SJSA1 (cell line): Measurements from ENCODE around the gene GRID2IP. TPM values are rescaled to one million over a fixed set of nuclear protein-coding genes. Genes with fewer than 3 reads are reported as not detected.
A peak's percentile ranks its signal among the peaks of the same experiment; 100 is the strongest.

Experiments used
- DNase-seq, 2 experiments: peaks; one replicate each; pipeline ENCODE4 v3.0.0-alpha.2; 2015 to 2020; ENCODE audit warnings: low spot score in 2 of 2, low read depth in 1 of 2
- H3K27ac ChIP-seq: fragments of 250-450 bp; sonication (Bioruptor Pico); 2 replicates; pipeline ENCODE4 v1.5.1; 2020; ENCODE audit warnings: mild to moderate bottlenecking, moderate library complexity
- H3K27me3 ChIP-seq: fragments of 250-450 bp; sonication (Bioruptor Pico); replicated peaks from 2 replicates; pipeline ENCODE4 v1.5.1; 2020; ENCODE audit warnings: mild to moderate bottlenecking, moderate library complexity
- H3K36me3 ChIP-seq: fragments of 250-450 bp; sonication (Bioruptor Pico); 2 replicates; pipeline ENCODE4 v1.5.1; 2020; ENCODE audit warnings: mild to moderate bottlenecking
- H3K4me1 ChIP-seq: fragments of 250-450 bp; sonication (Bioruptor Pico); replicated peaks from 2 replicates; pipeline ENCODE4 v1.6.1; 2021; ENCODE audit warnings: mild to moderate bottlenecking
- H3K4me3 ChIP-seq: fragments of 250-450 bp; sonication (Bioruptor Pico); 2 replicates; pipeline ENCODE4 v1.5.1; 2020; ENCODE audit warnings: mild to moderate bottlenecking
- H3K9me3 ChIP-seq: fragments of 250-450 bp; sonication (Bioruptor Pico); replicated peaks from 2 replicates; pipeline ENCODE4 v1.5.1; 2020; ENCODE audit warnings: mild to moderate bottlenecking
- total RNA-seq: library from RNA; depleted of rRNA; stranded (reverse); fragments of >200 nt; shearing (Covaris generic); gene quantifications from 2 replicates; pipeline ENCODE4 v1.2.3, GENCODE V29; 2014

Gene GRID2IP
- total RNA-seq, 1 experiment from 2014 or later, result not detected

DNA sequence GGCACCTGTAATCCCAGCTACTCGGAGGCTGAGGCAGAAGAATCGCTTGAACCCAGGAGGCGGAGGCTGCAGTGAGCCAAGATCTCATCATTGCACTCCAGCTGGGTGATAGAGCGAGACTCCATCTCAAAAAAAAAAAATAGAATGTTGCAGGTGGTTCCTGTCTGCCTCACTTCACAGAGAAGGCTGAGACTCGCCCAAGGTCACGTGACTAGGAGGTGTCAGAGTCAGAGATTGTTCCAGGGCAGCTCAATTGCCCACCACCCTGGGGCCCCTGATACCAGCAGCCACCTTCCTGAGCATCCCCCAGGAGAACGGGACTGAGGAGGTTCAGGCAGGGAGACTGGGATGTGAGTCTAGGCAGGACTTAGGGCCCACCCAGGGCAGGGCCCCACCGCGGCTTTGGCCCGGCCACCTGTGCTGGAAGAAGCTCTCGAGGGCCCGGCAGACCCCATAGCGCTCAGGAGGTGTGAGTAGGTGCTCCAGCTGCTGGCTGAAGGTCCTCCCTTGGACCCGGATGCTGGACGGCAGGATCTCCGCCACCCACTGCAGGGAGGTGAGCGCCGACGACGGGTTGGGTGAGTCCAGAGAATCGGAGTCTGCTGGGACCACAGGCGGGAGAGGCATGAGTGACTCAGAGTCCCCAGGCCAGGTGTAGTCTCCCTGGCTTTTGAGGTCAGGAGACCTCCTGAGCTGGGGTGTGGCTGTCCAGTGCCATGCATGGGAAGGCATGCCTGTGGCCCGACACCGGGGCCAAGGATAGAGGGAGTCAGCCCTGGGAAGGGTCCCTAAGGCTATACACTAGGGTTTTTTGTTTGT lies 30.9 kb downstream of the GRID2IP start:
- Histone ChIP-seq H3K9me3 (no peaks in the 10 kb centered on the region), H3K36me3 (no peaks in the 10 kb centered on the region), H3K4me1 (0 out of 2 replicates have a peak, but pooled peaks cover 3% of the 10 kb centered on the region), H3K27me3 (peaks cover 1% of the 10 kb centered on the region; the same call in 1 of the 2 replicates), H3K27ac (no peak overlapping the region), H3K4me3 (no peak overlapping the region)
- DNase-seq, result no peak

DNA sequence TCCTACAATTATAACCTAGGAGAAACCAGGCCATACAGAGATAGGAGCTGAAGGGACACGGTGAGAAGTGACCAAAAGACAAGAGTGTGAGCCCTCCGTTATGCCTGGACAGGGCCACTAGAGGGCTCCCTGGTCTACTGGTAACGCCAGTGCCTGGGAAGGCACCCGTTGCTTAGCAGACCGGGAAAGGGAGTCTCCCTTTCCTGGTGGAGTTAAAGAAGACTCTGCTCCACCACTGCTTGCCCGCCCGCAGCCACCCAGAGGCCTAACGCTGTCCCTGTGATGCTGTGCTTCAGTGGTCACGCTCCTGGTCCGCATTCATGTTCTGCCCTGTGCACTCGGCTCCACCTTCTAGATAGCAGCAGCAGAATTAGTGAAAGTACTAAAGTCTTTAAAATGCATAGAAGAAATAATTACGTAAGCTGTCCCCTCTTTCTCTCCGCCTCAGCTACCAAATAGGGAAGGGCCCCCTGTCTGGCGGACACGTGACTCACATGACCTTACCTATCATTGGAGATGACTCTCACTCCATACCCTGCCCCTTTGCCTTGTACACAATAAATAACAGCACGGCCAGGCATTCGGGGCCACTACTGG lies 34.8 kb downstream of the GRID2IP start:
- Histone ChIP-seq H3K27ac (no peak overlapping the region), H3K36me3 (no peaks in the 10 kb centered on the region), H3K4me3 (no peak overlapping the region), H3K4me1 (0 out of 2 replicates have a peak, but pooled peaks cover 3% of the 10 kb centered on the region), H3K27me3 (no peaks in the 10 kb centered on the region), H3K9me3 (no peaks in the 10 kb centered on the region)
- DNase-seq, result peak; percentile 64 to 82

DNA sequence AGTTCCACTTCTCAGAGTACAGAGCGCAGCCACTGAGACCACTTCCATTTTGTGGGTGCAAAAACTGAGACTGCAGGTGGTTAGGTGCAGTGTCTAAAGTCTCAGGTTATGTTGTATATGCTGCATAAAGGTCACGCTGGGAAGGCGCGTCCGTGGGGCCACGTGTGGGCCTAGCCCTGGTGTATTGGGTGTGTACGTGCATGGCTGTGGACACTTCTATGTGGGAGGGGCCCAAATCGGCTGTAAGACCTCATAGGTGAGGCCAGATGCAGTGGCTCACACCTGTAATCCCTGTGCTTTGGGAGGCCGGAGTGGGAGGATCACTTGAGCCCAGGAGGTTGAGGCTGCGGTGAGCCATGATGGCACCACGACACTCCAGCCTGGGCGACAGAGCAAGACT lies 37.7 kb downstream of the GRID2IP start:
- Histone ChIP-seq H3K4me3 (no peak overlapping the region), H3K27me3 (no peaks in the 10 kb centered on the region), H3K9me3 (no peaks in the 10 kb centered on the region), H3K4me1 (0 out of 2 replicates have a peak, but pooled peaks cover 3% of the 10 kb centered on the region), H3K27ac (no peak overlapping the region), H3K36me3 (no peaks in the 10 kb centered on the region)
- DNase-seq, result no peak

DNA sequence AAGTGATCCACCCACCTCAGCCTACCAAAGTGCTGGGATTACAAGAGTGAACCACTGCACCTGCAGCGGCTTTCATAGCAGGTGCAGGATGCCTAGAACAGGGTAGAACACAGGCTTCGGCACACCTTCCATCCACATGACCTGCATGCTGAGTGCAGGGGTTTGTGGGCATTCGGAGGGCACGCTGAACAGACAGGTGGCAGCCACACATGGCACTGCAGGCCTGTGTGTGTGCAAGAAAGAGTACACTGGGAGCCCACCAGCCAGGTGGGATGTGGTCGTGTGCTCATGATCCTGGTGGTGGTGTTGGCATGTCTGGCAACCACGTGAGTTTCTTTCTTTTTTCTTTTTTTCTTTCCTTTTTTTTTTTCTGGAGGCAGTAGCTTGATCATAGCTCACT lies 38.4 kb downstream of the GRID2IP start:
- Histone ChIP-seq H3K36me3 (no peaks in the 10 kb centered on the region), H3K4me3 (no peak overlapping the region), H3K27me3 (no peaks in the 10 kb centered on the region), H3K4me1 (0 out of 2 replicates have a peak, but pooled peaks cover 3% of the 10 kb centered on the region), H3K9me3 (no peaks in the 10 kb centered on the region), H3K27ac (no peak overlapping the region)
- no peak for DNase-seq

DNA sequence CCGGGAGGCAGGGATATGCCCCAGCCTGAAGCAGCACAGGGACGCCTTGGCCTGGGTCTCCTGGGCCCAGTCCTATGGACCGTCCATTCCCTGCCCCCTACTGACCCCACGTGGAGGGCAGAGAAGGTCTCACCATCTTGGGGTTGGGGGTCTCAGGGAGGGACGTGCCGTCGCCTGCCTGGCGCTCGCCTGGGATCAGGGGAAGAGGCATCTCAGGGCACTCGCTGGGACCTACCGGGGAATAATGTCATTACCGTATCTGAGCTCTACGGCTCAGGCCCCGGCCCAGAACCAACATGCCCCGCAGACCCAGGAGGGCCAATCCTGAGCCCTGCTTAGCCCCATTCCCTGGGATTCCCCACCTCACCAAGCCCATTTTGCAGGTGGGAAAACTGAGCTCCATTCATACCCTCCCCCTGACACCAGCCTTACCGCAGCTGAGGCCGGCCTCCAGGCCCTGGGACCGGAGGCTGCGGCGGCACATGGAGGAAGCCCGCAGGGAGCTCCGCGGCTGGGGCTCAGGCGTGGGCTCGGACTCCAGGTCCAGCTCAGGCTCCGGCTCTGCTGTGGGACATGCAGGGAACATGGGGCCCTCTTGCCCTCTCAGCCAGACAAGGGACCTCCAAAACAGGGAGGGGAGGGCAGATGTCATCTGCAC lies 40.7 kb downstream of the GRID2IP start:
- no peak for DNase-seq
- H3K36me3 ChIP-seq, result no peaks in the 10 kb centered on the region
- no peaks in the 10 kb centered on the region for H3K9me3 ChIP-seq
- H3K4me1 ChIP-seq, result no peaks in the 10 kb centered on the region
- no peak overlapping the region for H3K4me3 ChIP-seq
- no peaks in the 10 kb centered on the region for H3K27me3 ChIP-seq
- H3K27ac ChIP-seq, result no peak overlapping the region

DNA sequence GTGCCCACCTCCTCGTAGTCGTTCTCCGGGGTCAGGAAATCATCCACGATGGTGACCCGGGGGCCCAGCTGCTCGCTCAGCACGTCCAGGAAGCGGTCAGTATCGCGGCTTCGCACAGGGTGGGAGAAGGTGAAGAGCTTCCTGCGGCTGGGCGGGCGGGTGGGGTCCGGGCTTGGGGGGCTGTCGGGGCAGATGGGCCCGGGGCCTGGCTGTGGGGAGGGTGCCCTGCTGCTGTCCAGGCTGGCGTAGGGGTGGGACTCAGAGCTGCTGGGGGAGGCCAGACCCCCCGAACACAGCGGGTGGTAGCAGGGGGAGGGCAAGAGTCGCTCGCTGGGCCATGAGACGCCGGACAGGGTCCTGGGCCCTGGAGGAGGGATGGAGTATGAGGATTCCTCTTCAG lies 42.3 kb downstream of the GRID2IP start:
- no peak overlapping the region for H3K4me3 ChIP-seq
- DNase-seq, result no peak
- no peaks in the 10 kb centered on the region for H3K9me3 ChIP-seq
- H3K4me1 ChIP-seq, result no peaks in the 10 kb centered on the region
- no peaks in the 10 kb centered on the region for H3K36me3 ChIP-seq
- no peaks in the 10 kb centered on the region for H3K27me3 ChIP-seq
- no peak overlapping the region for H3K27ac ChIP-seq

DNA sequence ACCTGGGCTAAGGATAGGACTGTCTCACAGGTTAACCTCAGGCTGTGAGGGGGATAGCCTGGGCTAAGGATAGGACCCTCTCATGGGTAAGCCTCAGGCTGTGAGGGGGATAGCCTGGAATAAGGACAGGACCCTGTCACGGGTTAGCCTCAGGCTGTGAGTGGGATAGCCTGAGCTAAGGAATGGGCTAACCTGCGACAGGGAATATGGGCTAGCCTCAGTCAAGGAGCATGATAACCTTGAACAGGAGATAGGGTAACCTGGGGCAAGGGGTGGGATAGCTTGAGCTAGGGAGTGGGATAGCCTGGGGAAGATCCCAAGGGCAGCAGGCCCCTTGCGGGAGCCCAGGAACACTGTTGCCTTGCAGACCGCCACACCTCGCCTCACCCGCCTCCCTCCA lies 42.7 kb downstream of the GRID2IP start:
- Histone ChIP-seq H3K9me3 (no peaks in the 10 kb centered on the region), H3K36me3 (no peaks in the 10 kb centered on the region), H3K4me3 (no peak overlapping the region), H3K27me3 (no peaks in the 10 kb centered on the region), H3K4me1 (no peaks in the 10 kb centered on the region; the same call in 1 of the 2 replicates), H3K27ac (no peak overlapping the region)
- no peak for DNase-seq

DNA sequence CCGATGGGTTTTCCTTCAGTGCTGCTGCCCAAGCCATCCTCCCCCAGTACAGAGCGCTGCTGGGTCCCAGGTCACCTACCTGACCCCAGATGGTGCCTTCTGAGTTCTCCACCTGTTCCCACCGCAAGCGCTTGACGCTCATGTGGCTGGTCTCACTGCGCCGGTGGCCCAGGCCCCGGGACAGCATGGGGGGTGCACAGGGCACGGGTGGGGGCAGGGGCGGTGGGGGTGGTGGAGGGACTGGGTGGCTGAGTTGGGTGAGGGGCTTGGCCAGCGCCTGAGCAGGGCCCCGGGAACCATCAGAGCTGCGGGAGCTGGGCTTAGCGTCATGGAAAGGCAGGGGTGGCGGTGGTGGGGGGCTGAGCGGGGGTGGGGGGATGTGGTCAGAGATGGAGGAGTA lies 43.4 kb downstream of the GRID2IP start:
- Histone ChIP-seq H3K4me1 (peaks cover 4% of the 10 kb centered on the region), H3K36me3 (no peaks in the 10 kb centered on the region)

DNA sequence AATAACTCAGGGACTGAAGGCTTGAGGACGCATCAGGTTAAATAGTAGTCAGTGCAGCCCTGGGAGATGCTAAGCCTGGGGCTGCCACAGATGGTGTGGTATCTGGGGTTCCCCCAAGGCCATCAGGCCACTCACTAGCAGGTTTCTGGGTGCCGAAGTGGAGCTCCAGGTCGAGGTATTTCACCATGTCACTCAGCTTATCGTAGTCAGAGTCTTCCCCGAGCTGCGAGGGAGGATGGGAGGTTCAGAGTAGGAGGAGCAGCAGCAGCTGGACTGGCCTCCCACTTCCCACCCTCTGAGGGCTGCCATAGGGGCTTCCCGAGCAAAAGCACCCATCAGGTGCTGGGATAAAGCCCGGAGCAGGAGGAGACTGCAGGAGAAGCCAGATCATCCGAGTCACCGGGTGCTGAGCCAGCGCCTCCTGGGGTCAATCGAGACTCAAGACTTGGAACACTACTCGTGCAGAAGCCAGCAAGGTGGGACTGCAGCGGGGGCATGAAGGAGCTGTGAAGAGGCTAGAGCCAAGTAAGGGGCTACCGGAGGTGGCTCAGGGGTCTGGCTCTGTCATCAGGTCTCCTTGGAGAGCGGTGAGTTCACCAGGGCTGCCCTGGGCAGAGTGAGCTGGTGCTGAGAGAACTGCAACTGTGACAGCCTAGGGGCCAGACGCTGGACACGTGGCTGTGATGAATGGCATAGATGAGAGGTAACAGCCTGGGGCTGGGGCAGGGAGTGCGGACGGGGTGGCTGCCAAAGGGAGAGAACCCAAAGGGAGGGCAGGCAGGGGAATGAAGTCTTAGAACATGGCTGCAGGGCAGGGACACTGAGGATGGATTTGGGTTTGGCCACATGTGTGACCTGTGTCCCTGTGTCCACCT lies 45.3 kb downstream of the GRID2IP start:
- no peaks in the 10 kb centered on the region for H3K36me3 ChIP-seq
- DNase-seq, result no peak
- H3K27me3 ChIP-seq, result no peaks in the 10 kb centered on the region
- H3K9me3 ChIP-seq, result 0 out of 2 replicates have a peak, but pooled peaks cover 2% of the 10 kb centered on the region
- H3K27ac ChIP-seq, result no peak overlapping the region
- H3K4me1 ChIP-seq, result peaks cover 4% of the 10 kb centered on the region
- no peak overlapping the region for H3K4me3 ChIP-seq

More for the DNA sequence above, 43.4 kb downstream of the GRID2IP start:
- no peak overlapping the region for H3K27ac ChIP-seq
- 0 out of 2 replicates have a peak, but pooled peaks cover 2% of the 10 kb centered on the region for H3K9me3 ChIP-seq
- no peak overlapping the region for H3K4me3 ChIP-seq
- no peaks in the 10 kb centered on the region for H3K27me3 ChIP-seq
- no peak for DNase-seq

DNA sequence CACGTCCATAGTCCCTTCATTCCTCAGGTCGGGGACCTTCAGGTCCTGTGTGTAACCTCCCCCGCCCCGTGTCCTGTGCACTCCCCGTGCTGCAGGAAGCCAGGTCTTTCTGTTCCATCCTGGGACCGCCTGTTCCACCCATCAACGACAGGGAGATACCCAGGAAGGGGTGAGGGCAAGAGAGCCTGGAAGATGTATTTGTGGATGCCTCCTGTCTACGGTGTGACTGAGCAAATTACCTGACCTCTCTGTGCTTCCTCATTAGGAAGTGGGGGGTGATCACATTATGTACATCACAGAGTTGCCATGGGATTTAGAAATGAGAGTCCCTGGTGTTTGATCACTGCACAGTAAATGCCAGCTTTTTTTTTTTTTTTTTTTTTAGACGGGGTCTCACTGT lies 46.3 kb downstream of the GRID2IP start:
- no peaks in the 10 kb centered on the region for H3K27me3 ChIP-seq
- H3K36me3 ChIP-seq, result no peaks in the 10 kb centered on the region
- H3K4me3 ChIP-seq, result no peak overlapping the region
- peaks cover 4% of the 10 kb centered on the region for H3K4me1 ChIP-seq
- 0 out of 2 replicates have a peak, but pooled peaks cover 2% of the 10 kb centered on the region for H3K9me3 ChIP-seq
- DNase-seq, result no peak
- H3K27ac ChIP-seq, result no peak overlapping the region

DNA sequence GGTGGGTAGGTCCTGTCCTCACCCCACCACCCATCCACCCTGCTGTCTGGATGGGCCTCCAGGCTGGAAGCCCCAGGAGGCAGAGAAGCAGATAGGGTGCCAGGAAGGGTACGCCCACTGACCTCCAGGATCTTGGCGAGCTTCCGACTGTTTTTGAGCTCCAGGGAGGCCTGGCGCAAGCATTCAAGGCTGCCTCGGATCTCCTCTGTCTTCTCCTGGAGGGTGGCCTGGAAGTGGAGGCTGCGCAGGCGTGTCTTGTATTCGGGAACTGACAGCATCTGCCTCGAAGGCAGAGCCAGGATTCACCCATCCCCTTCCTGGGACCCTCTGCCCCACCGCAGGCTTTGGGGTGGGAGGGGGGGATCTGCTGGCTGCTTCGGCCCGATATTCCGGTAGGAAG lies 48.4 kb downstream of the GRID2IP start:
- no peak for DNase-seq
- Histone ChIP-seq H3K4me3 (no peak overlapping the region), H3K27me3 (no peaks in the 10 kb centered on the region), H3K9me3 (0 out of 2 replicates have a peak, but pooled peaks cover 2% of the 10 kb centered on the region), H3K4me1 (peaks cover 4% of the 10 kb centered on the region), H3K27ac (no peak overlapping the region), H3K36me3 (no peaks in the 10 kb centered on the region)

DNA sequence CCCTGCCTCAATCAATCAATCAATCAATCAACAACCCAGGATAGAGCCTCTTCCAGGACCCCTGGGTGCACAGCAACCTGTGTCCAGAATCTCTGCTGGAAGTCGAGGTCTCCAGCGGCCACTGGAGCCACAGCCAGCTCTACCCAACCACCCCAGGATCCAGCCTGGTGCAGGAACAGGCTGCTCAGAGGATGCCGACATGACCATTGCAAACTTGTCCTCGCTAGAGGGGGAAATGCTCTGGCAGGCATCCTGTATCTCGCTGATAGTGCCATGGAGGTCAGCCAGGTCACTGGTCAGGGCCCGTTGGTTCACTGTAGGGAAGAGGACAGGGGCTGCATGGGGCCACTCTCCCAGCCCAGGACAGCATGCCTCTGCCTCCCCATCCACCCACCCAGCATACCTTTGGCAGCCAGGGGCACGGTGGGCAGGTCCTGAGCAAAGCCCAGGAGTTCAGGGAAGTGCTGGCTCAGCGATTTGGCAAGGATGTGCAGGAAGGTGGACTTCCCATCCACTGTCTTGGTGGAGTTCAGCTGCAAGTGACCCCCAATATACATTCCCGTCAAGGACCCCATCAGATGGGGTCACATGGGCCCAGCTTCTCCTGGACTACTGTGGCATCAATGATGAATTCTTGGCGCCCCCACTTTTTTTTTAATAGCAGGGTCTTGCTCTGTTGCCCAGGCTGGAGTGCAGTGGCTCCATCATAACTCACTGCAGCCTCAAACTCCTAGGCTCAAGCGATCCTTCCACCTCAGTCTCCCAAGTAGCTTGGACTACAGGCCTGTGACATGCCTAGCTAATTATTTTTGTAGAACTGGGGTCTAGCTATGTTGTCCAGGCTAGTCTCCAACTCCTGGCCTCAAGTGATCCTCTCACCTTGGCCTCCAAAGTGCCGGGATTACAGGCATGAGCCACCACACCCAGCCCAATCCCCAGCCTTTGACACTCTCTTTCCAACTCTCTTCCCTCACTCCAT lies 49.4 kb downstream of the GRID2IP start:
- Histone ChIP-seq H3K27me3 (no peaks in the 10 kb centered on the region), H3K4me1 (peaks cover 4% of the 10 kb centered on the region), H3K4me3 (no peak overlapping the region), H3K9me3 (0 out of 2 replicates have a peak, but pooled peaks cover 2% of the 10 kb centered on the region), H3K36me3 (no peaks in the 10 kb centered on the region), H3K27ac (no peak overlapping the region)
- no peak for DNase-seq
